Sigmoid colon (tissue), 7 donors: Measurements from ENCODE around the gene ATP10B. TPM values are rescaled to one million over a fixed set of nuclear protein-coding genes. Genes with fewer than 3 reads are reported as not detected.

ENCODE experiments used
- DNase-seq: peaks from one replicate; pipeline ENCODE4 v3.0.0-alpha.2; 2019
- H3K27ac ChIP-seq, 4 donors: fragments of 200-600 bp; sonication (generic); one replicate each; pipeline ENCODE4 v1.5.1; 2016 to 2019; ENCODE audit warnings: mild to moderate bottlenecking in 1 of 4
- H3K27me3 ChIP-seq, 3 donors: fragments of 200-600 bp; sonication (generic); one replicate each; pipeline ENCODE4 v1.5.1; 2019; ENCODE audit warnings: mild to moderate bottlenecking in 1 of 3
- H3K36me3 ChIP-seq, 4 donors: fragments of 200-600 bp; sonication (generic); one replicate each; pipeline ENCODE4 v1.5.1; 2016 to 2019
- H3K4me1 ChIP-seq, 4 donors: fragments of 200-600 bp; sonication (generic); one replicate each; pipeline ENCODE4 v1.5.1; 2017 to 2019
- H3K4me3 ChIP-seq, 4 donors: fragments of 200-600 bp; sonication (generic); one replicate each; pipeline ENCODE4 v1.5.1; 2017 to 2019; ENCODE audit warnings: mild to moderate bottlenecking in 2 of 4, moderate library complexity in 1 of 4
- H3K9me3 ChIP-seq, 4 donors: fragments of 200-600 bp in 3 of 4; sonication (generic) in 3 of 4; one replicate each; pipeline versions ENCODE4 v1.5.1 to v1.6.1; 2013 to 2019
- EP300 ChIP-seq, 4 donors: sonication (generic); formaldehyde crosslinking; IDR thresholded peaks; one replicate each; pipeline ENCODE4 v1.6.1; 2017; ENCODE audit warnings: antibody characterized with exemption in 4 of 4
- POLR2A ChIP-seq, 2 donors: fragments of 450-650 bp; IDR thresholded peaks; one replicate each; pipeline ENCODE4 v1.6.1; 2016; ENCODE audit warnings: antibody characterized with exemption in 2 of 2, mild to moderate bottlenecking in 2 of 2, moderate library complexity in 2 of 2
- POLR2AphosphoS5 ChIP-seq, 4 donors: sonication (generic); formaldehyde crosslinking; IDR thresholded peaks; one replicate each; pipeline ENCODE4 v1.6.1; 2017; ENCODE audit warnings: antibody characterized with exemption in 4 of 4
- WGBS, 2 donors: extraction: QIAGEN DNeasy Blood & Tissue Kit; methylation state at CpG; one replicate each; pipeline ENCODE4 v1.1.7; 2013; 5-methylcytosine and 5-hydroxymethylcytosine counted together
- intact Hi-C: fragments of 100-400 bp; cut with DNase I; formaldehyde crosslinking; loops from one replicate; pipeline ENCODE4 v1.15.1; 2023
- polyA plus RNA-seq, 3 donors: library from polyadenylated mRNA; stranded (reverse); fragments of 200-250 nt; gene quantifications; one replicate each; pipeline ENCODE4 v1.2.3, GENCODE V29; 2013
- total RNA-seq, 4 donors: library from RNA; depleted of rRNA; stranded (reverse); fragments of >200 nt; gene quantifications; one replicate each; pipeline ENCODE4 v1.1.0, GENCODE V29; 2016
- TF ChIP-seq, protein P1 (sequence below), 4 experiments: fragments of 450-650 bp in 3 of 4; fragments of 200-600 bp in 1 of 4; IDR thresholded peaks; one replicate each; pipeline ENCODE4 v1.5.1; 2016 to 2019; ENCODE audit warnings: antibody characterized with exemption in 4 of 4, mild to moderate bottlenecking in 3 of 4, moderate library complexity in 2 of 4
- donor health status: healthy with polysubstance abuse.
- donor health status: Bipolar disorder and iron deficiency.
- donor health status: healthy.

Gene ATP10B
- total and polyA plus RNA-seq, 7 donors: 0.16 to 57.7 (median 1.4) TPM

DNA sequence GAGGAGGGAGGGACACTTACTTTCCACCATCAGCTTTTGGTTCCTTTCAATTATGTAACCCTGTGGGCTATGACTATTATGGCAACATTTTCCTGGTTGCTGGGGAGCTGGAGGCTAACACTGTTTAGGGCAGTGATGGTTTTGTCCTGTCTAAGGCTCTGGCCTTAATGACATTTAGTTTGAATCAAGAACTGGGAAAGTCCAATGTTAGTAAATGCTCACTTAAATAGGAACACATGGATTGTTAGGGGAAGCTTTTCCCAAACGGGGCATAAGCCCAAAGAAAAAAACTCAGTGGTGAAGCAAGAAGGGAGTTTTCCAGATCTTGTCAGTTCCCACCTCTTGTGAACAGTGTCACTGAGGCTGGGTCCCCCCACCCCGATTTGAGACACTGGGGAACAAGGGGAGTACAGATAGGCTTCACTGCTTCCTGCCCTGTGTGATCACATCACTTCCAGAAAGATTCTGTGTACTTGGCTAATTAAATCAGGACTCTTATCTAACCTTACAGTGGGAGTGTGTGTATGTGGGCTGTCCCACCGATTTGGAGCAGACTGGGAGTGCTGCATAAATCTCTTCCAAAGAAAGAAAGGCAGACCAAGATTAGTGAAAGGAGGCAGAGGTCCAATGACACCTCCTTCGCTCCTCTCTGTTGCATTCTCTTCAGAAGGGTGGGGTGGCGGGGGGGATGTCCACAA lies 223.9 kb downstream of the ATP10B start:
- intact Hi-C loops: no loop called here
- TF ChIP-seq POLR2A (IDR thresholded peaks at IDR 0.05) (no peak), EP300 (IDR thresholded peaks at IDR 0.05) (no peak), POLR2AphosphoS5 (IDR thresholded peaks at IDR 0.05) (no peak)
- TF ChIP-seq, protein P1, sequence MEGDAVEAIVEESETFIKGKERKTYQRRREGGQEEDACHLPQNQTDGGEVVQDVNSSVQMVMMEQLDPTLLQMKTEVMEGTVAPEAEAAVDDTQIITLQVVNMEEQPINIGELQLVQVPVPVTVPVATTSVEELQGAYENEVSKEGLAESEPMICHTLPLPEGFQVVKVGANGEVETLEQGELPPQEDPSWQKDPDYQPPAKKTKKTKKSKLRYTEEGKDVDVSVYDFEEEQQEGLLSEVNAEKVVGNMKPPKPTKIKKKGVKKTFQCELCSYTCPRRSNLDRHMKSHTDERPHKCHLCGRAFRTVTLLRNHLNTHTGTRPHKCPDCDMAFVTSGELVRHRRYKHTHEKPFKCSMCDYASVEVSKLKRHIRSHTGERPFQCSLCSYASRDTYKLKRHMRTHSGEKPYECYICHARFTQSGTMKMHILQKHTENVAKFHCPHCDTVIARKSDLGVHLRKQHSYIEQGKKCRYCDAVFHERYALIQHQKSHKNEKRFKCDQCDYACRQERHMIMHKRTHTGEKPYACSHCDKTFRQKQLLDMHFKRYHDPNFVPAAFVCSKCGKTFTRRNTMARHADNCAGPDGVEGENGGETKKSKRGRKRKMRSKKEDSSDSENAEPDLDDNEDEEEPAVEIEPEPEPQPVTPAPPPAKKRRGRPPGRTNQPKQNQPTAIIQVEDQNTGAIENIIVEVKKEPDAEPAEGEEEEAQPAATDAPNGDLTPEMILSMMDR (IDR thresholded peaks at IDR 0.05): no peak
- H3K27me3 ChIP-seq: no peaks in the 10 kb centered on the region
- H3K27ac ChIP-seq: no peak overlapping the region
- H3K36me3 ChIP-seq: no peaks in the 10 kb centered on the region
- 10 to 63% methylated on average over 5 of the region's 5 CpGs for WGBS, 2 donors
- no peaks in the 10 kb centered on the region for H3K9me3 ChIP-seq
- no peaks in the 10 kb centered on the region for H3K4me1 ChIP-seq
- H3K4me3 ChIP-seq: no peak overlapping the region
- DNase-seq: no peak

DNA sequence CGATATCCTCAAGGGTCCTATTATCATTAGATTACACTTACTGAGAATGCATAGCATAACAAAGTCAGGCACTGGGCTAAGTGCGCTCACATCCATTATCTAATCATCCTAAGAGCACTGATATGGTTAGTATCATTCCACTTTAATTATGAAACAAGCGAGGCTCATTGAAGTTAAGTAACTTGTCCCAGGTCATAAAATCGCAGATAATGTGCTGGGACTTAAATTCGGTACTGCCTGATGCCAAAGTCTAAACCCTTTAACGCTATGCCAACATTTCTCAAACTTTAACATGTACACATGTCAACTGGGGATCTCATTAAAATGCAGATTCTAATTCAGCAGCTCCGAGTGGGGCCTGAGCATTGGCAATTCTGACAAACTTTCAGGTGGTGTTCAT lies 225.7 kb downstream of the ATP10B start:
- Histone ChIP-seq H3K27ac (no peak overlapping the region), H3K4me3 (no peak overlapping the region), H3K27me3 (no peaks in the 10 kb centered on the region), H3K4me1 (no peaks in the 10 kb centered on the region), H3K9me3 (no peaks in the 10 kb centered on the region), H3K36me3 (no peaks in the 10 kb centered on the region)
- intact Hi-C loops: no loop called here
- no peak for TF ChIP-seq EP300 (IDR thresholded peaks at IDR 0.05)
- TF ChIP-seq POLR2A (IDR thresholded peaks at IDR 0.05): no peak
- TF ChIP-seq POLR2AphosphoS5 (IDR thresholded peaks at IDR 0.05): no peak
- TF ChIP-seq, protein P1 (IDR thresholded peaks at IDR 0.05): no peak
- 32 to 73% methylated on average over 7 of the region's 7 CpGs for WGBS, 2 donors
- DNase-seq: no peak

DNA sequence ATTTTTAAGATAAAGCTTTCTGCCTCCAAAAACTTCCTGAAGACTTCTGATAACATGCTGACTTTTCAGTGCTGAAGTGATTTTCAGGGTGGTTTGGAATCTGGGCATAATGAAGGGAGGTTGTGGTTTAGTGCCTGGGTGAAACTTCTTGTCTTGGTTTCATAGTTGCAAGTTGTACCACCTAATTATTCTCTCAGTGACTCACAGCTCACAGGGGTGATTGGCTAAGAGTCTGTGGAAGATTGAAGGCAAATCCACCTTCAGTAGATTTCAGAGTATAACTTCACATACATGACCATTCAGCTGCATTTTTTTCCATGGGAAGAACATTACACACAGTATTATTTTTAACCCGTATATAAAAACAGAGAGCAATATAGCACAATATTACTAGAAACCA lies 230.5 kb downstream of the ATP10B start:
- TF ChIP-seq POLR2AphosphoS5 (IDR thresholded peaks at IDR 0.05): no peak
- TF ChIP-seq POLR2A (IDR thresholded peaks at IDR 0.05): no peak
- TF ChIP-seq, protein P1 (IDR thresholded peaks at IDR 0.05): no peak
- TF ChIP-seq EP300 (IDR thresholded peaks at IDR 0.05): no peak
- H3K4me3 ChIP-seq: no peak overlapping the region
- WGBS, 2 donors: 87 to 97% methylated on average over 1 of the region's 1 CpG
- intact Hi-C loops: no loop called here
- no peaks in the 10 kb centered on the region for H3K4me1 ChIP-seq
- H3K36me3 ChIP-seq: no peaks in the 10 kb centered on the region
- no peak overlapping the region for H3K27ac ChIP-seq
- no peaks in the 10 kb centered on the region for H3K27me3 ChIP-seq
- DNase-seq: no peak
- H3K9me3 ChIP-seq: no peaks in the 10 kb centered on the region

DNA sequence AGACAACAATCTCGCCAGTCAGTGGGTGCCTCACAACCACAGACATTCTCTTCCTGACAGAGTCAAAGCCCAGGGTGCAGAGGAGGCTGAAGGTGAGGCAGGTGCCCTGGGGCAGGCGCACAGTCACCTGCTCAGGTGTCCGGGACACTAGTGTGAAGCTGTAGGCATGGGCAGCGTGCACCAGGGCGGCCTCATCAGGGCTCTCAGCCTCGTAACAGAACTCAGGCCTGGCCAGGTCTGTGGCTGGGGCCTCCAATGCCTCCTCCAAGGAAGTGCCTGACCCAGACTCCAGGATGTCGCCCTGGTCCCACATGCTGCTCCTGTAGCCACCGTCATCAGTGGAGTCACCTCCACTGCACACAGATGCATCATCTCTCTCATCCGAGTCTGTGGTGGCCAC lies 231.6 kb downstream of the ATP10B start:
- Histone ChIP-seq H3K4me3 (no peak overlapping the region), H3K27ac (no peak overlapping the region), H3K27me3 (no peaks in the 10 kb centered on the region), H3K4me1 (no peaks in the 10 kb centered on the region), H3K36me3 (no peaks in the 10 kb centered on the region), H3K9me3 (no peaks in the 10 kb centered on the region)
- no peak for TF ChIP-seq POLR2A (IDR thresholded peaks at IDR 0.05)
- no peak for TF ChIP-seq POLR2AphosphoS5 (IDR thresholded peaks at IDR 0.05)
- no peak for TF ChIP-seq EP300 (IDR thresholded peaks at IDR 0.05)
- TF ChIP-seq, protein P1 (IDR thresholded peaks at IDR 0.05): no peak
- WGBS, 2 donors: 90 to 92% methylated on average over 9 of the region's 9 CpGs
- intact Hi-C loops: no loop called here
- DNase-seq: no peak

DNA sequence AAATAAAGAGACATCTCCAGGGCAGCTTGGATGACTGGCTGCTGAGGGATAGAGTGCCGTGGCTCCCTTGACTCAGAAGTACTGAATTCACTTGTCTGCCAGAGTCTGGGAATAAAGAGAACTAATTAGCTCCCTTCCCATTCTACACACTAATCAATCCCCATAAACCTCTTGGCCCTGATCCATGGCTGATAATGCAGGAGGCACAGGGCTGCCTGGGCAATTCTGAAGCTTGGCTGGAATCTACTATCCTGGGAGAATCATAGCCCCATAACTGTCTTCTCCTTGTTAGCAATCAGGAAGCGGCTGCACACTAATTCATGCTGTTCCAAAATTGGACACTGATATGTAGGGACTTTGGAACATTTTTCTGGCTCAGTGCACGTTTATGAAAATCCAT lies 232.6 kb downstream of the ATP10B start:
- intact Hi-C loops: no loop called here
- no peaks in the 10 kb centered on the region for H3K27me3 ChIP-seq
- TF ChIP-seq POLR2AphosphoS5 (IDR thresholded peaks at IDR 0.05) (no peak), EP300 (IDR thresholded peaks at IDR 0.05) (no peak), POLR2A (IDR thresholded peaks at IDR 0.05) (no peak)
- TF ChIP-seq, protein P1 (IDR thresholded peaks at IDR 0.05): no peak
- 18 to 62% methylated on average over 3 of the region's 3 CpGs for WGBS, 2 donors
- no peaks in the 10 kb centered on the region for H3K4me1 ChIP-seq
- H3K4me3 ChIP-seq: no peak overlapping the region
- no peak overlapping the region for H3K27ac ChIP-seq
- no peaks in the 10 kb centered on the region for H3K9me3 ChIP-seq
- no peak for DNase-seq
- H3K36me3 ChIP-seq: no peaks in the 10 kb centered on the region
